GM12878 (cell line): Measurements from ENCODE around the gene SLC19A1. TPM values are rescaled to one million over a fixed set of nuclear protein-coding genes. Genes with fewer than 3 reads are reported as not detected.

Experiments
- ATAC-seq: fragments of 200-7000 bp; cut with Tn5 transposase; 3 replicates; pipeline ENCODE4 v1.9.1; 2020; ENCODE audit warnings: mild to moderate bottlenecking, moderate library complexity
- BruUV-seq: library from RNA; stranded (reverse); fragments of 400-500 nt; replicated peaks from 2 replicates; lab custom pipeline; 2021; lab: Mats Ljungman, UMichigan
- CTCF ChIA-PET: fragments of 300-600 bp; sonication (Branson Sonifier 250); formaldehyde crosslinking; extraction: SDS; loops from one replicate; lab custom pipeline; 2021; ENCODE audit warnings: inconsistent platforms; lab: Yijun Ruan, JAX
- POLR2A ChIA-PET: fragments of 350-600 bp; formaldehyde crosslinking; extraction: SDS; loops from one replicate; lab custom pipeline; 2021; ENCODE audit warnings: inconsistent platforms; lab: Charles Lee
- RAD21 ChIA-PET: fragments of 300-600 bp; sonication (Branson Sonifier 250); formaldehyde crosslinking; loops from one replicate; lab custom pipeline; 2023; ENCODE audit warnings: antibody characterized with exemption; ENCODE audit not compliant: unreplicated experiment; lab: Charles Lee
- SMC1A ChIA-PET: fragments of 300-600 bp; sonication (Branson Sonifier 250); formaldehyde crosslinking; loops from one replicate; lab custom pipeline; 2023; ENCODE audit not compliant: unreplicated experiment, uncharacterized antibody; lab: Charles Lee
- DNase-seq: peaks from one replicate; pipeline ENCODE4 v3.0.0-alpha.2; 2011; ENCODE audit warnings: low read depth, low spot score
- FAIRE-seq: peaks from 3 replicates; lab custom pipeline; 2011; peaks lifted over from hg19 to GRCh38; lab: Jason Lieb, UNC
- H2AFZ ChIP-seq: 2 replicates; pipeline ENCODE4 v1.6.0; 2011; ENCODE audit warnings: low read depth, low read length, control low read depth; ENCODE audit not compliant: control insufficient read depth
- H3K27ac ChIP-seq: 2 replicates; pipeline ENCODE4 v1.5.1; 2011; ENCODE audit warnings: control low read depth; ENCODE audit not compliant: control insufficient read depth, insufficient read depth
- H3K27me3 ChIP-seq, 2 experiments: replicated peaks in 1 of 2; 2 replicates each; pipeline versions ENCODE4 v1.6.0 to v1.6.1; 2011; ENCODE audit warnings: low read length in 1 of 2; ENCODE audit not compliant: control insufficient read depth in 2 of 2, insufficient read depth in 2 of 2
- H3K36me3 ChIP-seq, 2 experiments: 2 replicates each; pipeline ENCODE4 v1.5.1; 2011; ENCODE audit warnings: low read length in 1 of 2; ENCODE audit not compliant: control insufficient read depth in 2 of 2, insufficient read depth in 2 of 2
- H3K4me1 ChIP-seq: 2 replicates; pipeline ENCODE4 v1.6.1; 2011; ENCODE audit warnings: mild to moderate bottlenecking, low read length, moderate library complexity, mixed read lengths; ENCODE audit not compliant: control insufficient read depth, insufficient read depth
- H3K4me2 ChIP-seq: 2 replicates; pipeline ENCODE4 v1.6.0; 2011; ENCODE audit warnings: control low read depth; ENCODE audit not compliant: control insufficient read depth, insufficient read depth
- H3K4me3 ChIP-seq: fragments of 200-600 bp; sonication (generic); 2 replicates; pipeline ENCODE4 v1.5.1; 2016
- H3K79me2 ChIP-seq: 2 replicates; pipeline ENCODE4 v1.6.0; 2011; ENCODE audit warnings: low read length; ENCODE audit not compliant: control insufficient read depth, insufficient read depth
- H3K9ac ChIP-seq: 2 replicates; pipeline ENCODE4 v1.8.0; 2011; ENCODE audit warnings: low read length, control low read depth, mixed read lengths; ENCODE audit not compliant: control insufficient read depth, insufficient read depth
- H3K9me3 ChIP-seq: replicated peaks from 3 replicates; pipeline ENCODE4 v1.5.1; 2011; ENCODE audit warnings: mild to moderate bottlenecking, low read length; ENCODE audit not compliant: control insufficient read depth, insufficient read depth
- H4K20me1 ChIP-seq: 2 replicates; pipeline ENCODE4 v1.6.0; 2011; ENCODE audit not compliant: control insufficient read depth, insufficient read depth
- BMI1 ChIP-seq: fragments of 450-650 bp; IDR thresholded peaks from 2 replicates; pipeline ENCODE4 v1.6.1; 2016; ENCODE audit warnings: mild to moderate bottlenecking, moderate library complexity, borderline replicate concordance
- EED ChIP-seq: sonication (generic); IDR thresholded peaks from 2 replicates; pipeline ENCODE4 v1.6.1; 2016; ENCODE audit warnings: antibody characterized with exemption, low read depth
- EGR1 ChIP-seq, 2 experiments: IDR thresholded peaks; 1 replicate in 1 of 2; 2 replicates in 1 of 2; pipeline ENCODE4 v1.6.1; 2011 to 2012; ENCODE audit warnings: low read depth in 2 of 2, low read length in 2 of 2, borderline replicate concordance in 1 of 2, mild to moderate bottlenecking in 1 of 2, moderate library complexity in 1 of 2
- ETV6 ChIP-seq, 2 experiments: fragments of 450-650 bp in 1 of 2; IDR thresholded peaks in 1 of 2; conservative IDR thresholded peaks in 1 of 2; 2 replicates each; pipeline ENCODE4 v1.6.1; 2014; ENCODE audit warnings: antibody characterized with exemption in 1 of 2, borderline replicate concordance in 1 of 2, low read depth in 1 of 2, mild to moderate bottlenecking in 1 of 2, moderate library complexity in 1 of 2
- IRF3 ChIP-seq: fragments of 450-650 bp; IDR thresholded peaks from 2 replicates; pipeline ENCODE4 v1.6.1; 2014; ENCODE audit warnings: mild to moderate bottlenecking
- JUNB ChIP-seq: IDR thresholded peaks from 2 replicates; pipeline ENCODE4 v1.6.1; 2016; ENCODE audit warnings: antibody characterized with exemption, mild to moderate bottlenecking
- MAX ChIP-seq: IDR thresholded peaks from 2 replicates; pipeline ENCODE4 v1.6.1; 2012; ENCODE audit warnings: low read depth, low read length, improper control_type of control experiment
- NFXL1 ChIP-seq: fragments of 450-650 bp; IDR thresholded peaks from 2 replicates; pipeline ENCODE4 v1.6.1; 2017; ENCODE audit warnings: antibody characterized with exemption, mild to moderate bottlenecking, borderline replicate concordance
- SMARCA5 ChIP-seq: fragments of 450-650 bp; IDR thresholded peaks from 2 replicates; pipeline ENCODE4 v1.6.1; 2017; ENCODE audit warnings: mild to moderate bottlenecking
- SMC3 ChIP-seq: IDR thresholded peaks from 2 replicates; pipeline ENCODE4 v1.6.1; 2011; ENCODE audit warnings: low read length, improper control_type of control experiment, borderline replicate concordance
- SREBF2 ChIP-seq: IDR thresholded peaks from 2 replicates; pipeline ENCODE4 v1.6.1; 2012; ENCODE audit warnings: mild to moderate bottlenecking, low read length
- SRF ChIP-seq, 2 experiments: IDR thresholded peaks; 2 replicates each; pipeline ENCODE4 v1.6.1; 2011; ENCODE audit warnings: low read depth in 2 of 2, low read length in 2 of 2, mild to moderate bottlenecking in 1 of 2, moderate library complexity in 1 of 2
- ZBED1 ChIP-seq: IDR thresholded peaks from 2 replicates; pipeline ENCODE4 v1.6.1; 2016; ENCODE audit warnings: borderline replicate concordance
- WGBS: methylation state at CpG from one replicate; pipeline ENCODE4 v1.1.6; 2016; ENCODE audit warnings: low lambda C conversion rate; ENCODE audit not compliant: insufficient replicate concordance, insufficient coverage; ENCODE audit errors: missing lambda C conversion rate; 5-methylcytosine and 5-hydroxymethylcytosine counted together
- in situ Hi-C: fragments of 300-500 bp; cut with MboI; formaldehyde crosslinking; loops from 9 replicates; pipeline ENCODE4 v1.14.3; 2018; ENCODE audit warnings: mixed read lengths
- intact Hi-C: fragments of 100-400 bp; cut with micrococcal nuclease; formaldehyde crosslinking; loops from one replicate; pipeline ENCODE4 v1.14.2; 2022; ENCODE audit not compliant: unreplicated experiment
- polyA plus RNA-seq, 11 experiments: library from polyadenylated mRNA; depleted of rRNA in 4 of 11; unstranded in 6 of 11; stranded (reverse) in 5 of 11; fragments of >200 nt; fragmentation: Nextera tagmentation in 4 of 11; fragmentation: Illumina TruSeq in 1 of 11; extraction: Ambion mirVana in 4 of 11; extraction: Trizol in 1 of 11; gene quantifications; 1 replicate in 1 of 11; 2 replicates in 10 of 11; pipeline versions ENCODE4 v1.2.1 to v1.2.3, GENCODE V29; 2011 to 2016; ENCODE audit warnings: inconsistent platforms in 2 of 11, missing spikeins in 2 of 11, low read depth in 1 of 11
- total RNA-seq, 4 experiments: library from RNA; depleted of rRNA in 3 of 4; stranded (reverse); fragments of >200 nt in 3 of 4; fragmentation: Illumina TruSeq in 1 of 4; extraction: Trizol in 1 of 4; gene quantifications; 2 replicates each; pipeline versions ENCODE4 v1.2.1 to v1.2.3, GENCODE V29; 2013 to 2021

Gene SLC19A1
- total and polyA plus RNA-seq, 10 of the 15 experiments (the other 5 are each of a cell fraction or from before 2014, with no cell fraction given), result 0.42 to 49.7 (median 12.2) TPM

GRCh38 chr21:45522986-45523385 lies 19.3 kb downstream of the SLC19A1 start (continued):
- no peak for TF ChIP-seq SMC3
- TF ChIP-seq, all 136 proteins: peak for 0

- WGBS, result 92% methylated on average over 6 of the region's 6 CpGs
- no TSS peak for BruUV-seq
- DNase-seq, result no peak
These were observed 19.9 kb downstream of the SLC19A1 start for GRCh38 chr21:45522381-45522780.

More at GRCh38 chr21:45522381-45522780, 19.9 kb downstream of the SLC19A1 start:
- no peaks in the 10 kb centered on the region for H3K4me1 ChIP-seq
- H3K36me3 ChIP-seq, result peaks cover 11% of the 10 kb centered on the region in 2 experiments; a peak in 3 of 4 replicates
- no peak overlapping the region for H3K4me3 ChIP-seq
- H3K9ac ChIP-seq, result no peak overlapping the region
- no peaks in the 10 kb centered on the region for H3K27me3 ChIP-seq
- SMC1A ChIA-PET, result no interaction called here
- intact Hi-C loops, result no loop called here
- TF ChIP-seq EED (no peak), BMI1 (no peak), SMARCA5 (no peak), ZBED1 (no peak), EGR1 (IDR thresholded peaks at IDR 0.05; ENCODE audit: borderline replicate concordance in 1 of 2, low read depth in 2 of 2, low read length in 2 of 2) (no peak), ETV6 (conservative IDR thresholded peaks at IDR 0.05 in 1 of 2, IDR thresholded peaks at IDR 0.05 in 1 of 2; ENCODE audit: borderline replicate concordance in 1 of 2, low read depth in 1 of 2) (no peak), JUNB (no peak), SRF (IDR thresholded peaks at IDR 0.05; ENCODE audit: low read depth in 2 of 2, low read length in 2 of 2) (no peak), MAX (no peak), SMC3 (no peak), NFXL1 (no peak), IRF3 (no peak), SREBF2 (no peak)
- TF ChIP-seq, all 136 proteins: peak for 0
- Histone ChIP-seq H3K27ac (no peak overlapping the region), H2AFZ (no peak overlapping the region), H3K79me2 (no peaks in the 10 kb centered on the region; the same call in 1 of the 2 replicates), H3K4me2 (no peak overlapping the region), H3K9me3 (peaks cover 22% of the 10 kb centered on the region), H4K20me1 (no peaks in the 10 kb centered on the region)
- FAIRE-seq (no peak), ATAC-seq (no peak)
- CTCF ChIA-PET, result no interaction called here
- RAD21 ChIA-PET, result no interaction called here
- in situ Hi-C loops, result no loop called here
- POLR2A ChIA-PET, result no interaction called here
